Measurements from ENCODE around the gene GPR12. TPM values are rescaled to one million over a fixed set of nuclear protein-coding genes. Genes with fewer than 3 reads are reported as not detected.

GPR12 gene
- total and polyA plus RNA-seq, 2 experiments from 2014 or later: 0.13 TPM; not detected in 1

DNA sequence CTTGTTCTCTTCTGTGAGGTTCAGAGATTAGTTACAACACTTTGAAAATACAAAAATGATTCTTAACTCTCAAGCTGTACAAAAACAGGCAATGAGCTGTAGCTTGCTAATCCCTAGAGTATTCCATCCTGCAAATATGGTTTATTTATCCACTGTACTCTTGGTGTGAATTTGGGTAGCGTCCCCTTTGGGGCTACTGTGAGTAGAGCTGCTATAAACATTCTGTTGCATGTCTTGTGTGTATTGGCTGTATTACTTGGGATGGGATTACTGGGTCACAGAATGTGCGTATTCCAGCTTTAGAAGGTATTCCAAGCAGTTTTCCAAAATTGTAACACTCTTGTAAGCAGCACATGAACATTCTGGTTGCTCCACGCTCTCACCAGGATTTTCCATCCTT, 33.5 kb downstream of the GPR12 start:
- TF ChIP-seq, protein P1, sequence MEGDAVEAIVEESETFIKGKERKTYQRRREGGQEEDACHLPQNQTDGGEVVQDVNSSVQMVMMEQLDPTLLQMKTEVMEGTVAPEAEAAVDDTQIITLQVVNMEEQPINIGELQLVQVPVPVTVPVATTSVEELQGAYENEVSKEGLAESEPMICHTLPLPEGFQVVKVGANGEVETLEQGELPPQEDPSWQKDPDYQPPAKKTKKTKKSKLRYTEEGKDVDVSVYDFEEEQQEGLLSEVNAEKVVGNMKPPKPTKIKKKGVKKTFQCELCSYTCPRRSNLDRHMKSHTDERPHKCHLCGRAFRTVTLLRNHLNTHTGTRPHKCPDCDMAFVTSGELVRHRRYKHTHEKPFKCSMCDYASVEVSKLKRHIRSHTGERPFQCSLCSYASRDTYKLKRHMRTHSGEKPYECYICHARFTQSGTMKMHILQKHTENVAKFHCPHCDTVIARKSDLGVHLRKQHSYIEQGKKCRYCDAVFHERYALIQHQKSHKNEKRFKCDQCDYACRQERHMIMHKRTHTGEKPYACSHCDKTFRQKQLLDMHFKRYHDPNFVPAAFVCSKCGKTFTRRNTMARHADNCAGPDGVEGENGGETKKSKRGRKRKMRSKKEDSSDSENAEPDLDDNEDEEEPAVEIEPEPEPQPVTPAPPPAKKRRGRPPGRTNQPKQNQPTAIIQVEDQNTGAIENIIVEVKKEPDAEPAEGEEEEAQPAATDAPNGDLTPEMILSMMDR (conservative IDR thresholded peaks at IDR 0.05; ENCODE audit: low read depth in 2 of 2): no peak
- TF ChIP-seq POLR2AphosphoS5 (IDR thresholded peaks at IDR 0.05; ENCODE audit: low read depth) (no peak), EZH2phosphoT487 (IDR thresholded peaks at IDR 0.05; ENCODE audit: unreplicated experiment) (no peak), NANOG (IDR thresholded peaks at IDR 0.05; ENCODE audit: borderline replicate concordance) (no peak), EZH2 (IDR thresholded peaks at IDR 0.05; ENCODE audit: low read depth, unreplicated experiment) (no peak), ZNF331 (CRISPR knock-in tag; IDR thresholded peaks at IDR 0.05; ENCODE audit: low read depth) (no peak), ZNF114 (CRISPR knock-in tag; IDR thresholded peaks at IDR 0.05) (no peak), CREB1 (CRISPR knock-in tag; IDR thresholded peaks at IDR 0.05; ENCODE audit: low read depth) (no peak), JUNB (IDR thresholded peaks at IDR 0.05; ENCODE audit: unreplicated experiment) (no peak), STAT1 (IDR thresholded peaks at IDR 0.05; ENCODE audit: unreplicated experiment) (no peak)
- TF ChIP-seq, protein P2, sequence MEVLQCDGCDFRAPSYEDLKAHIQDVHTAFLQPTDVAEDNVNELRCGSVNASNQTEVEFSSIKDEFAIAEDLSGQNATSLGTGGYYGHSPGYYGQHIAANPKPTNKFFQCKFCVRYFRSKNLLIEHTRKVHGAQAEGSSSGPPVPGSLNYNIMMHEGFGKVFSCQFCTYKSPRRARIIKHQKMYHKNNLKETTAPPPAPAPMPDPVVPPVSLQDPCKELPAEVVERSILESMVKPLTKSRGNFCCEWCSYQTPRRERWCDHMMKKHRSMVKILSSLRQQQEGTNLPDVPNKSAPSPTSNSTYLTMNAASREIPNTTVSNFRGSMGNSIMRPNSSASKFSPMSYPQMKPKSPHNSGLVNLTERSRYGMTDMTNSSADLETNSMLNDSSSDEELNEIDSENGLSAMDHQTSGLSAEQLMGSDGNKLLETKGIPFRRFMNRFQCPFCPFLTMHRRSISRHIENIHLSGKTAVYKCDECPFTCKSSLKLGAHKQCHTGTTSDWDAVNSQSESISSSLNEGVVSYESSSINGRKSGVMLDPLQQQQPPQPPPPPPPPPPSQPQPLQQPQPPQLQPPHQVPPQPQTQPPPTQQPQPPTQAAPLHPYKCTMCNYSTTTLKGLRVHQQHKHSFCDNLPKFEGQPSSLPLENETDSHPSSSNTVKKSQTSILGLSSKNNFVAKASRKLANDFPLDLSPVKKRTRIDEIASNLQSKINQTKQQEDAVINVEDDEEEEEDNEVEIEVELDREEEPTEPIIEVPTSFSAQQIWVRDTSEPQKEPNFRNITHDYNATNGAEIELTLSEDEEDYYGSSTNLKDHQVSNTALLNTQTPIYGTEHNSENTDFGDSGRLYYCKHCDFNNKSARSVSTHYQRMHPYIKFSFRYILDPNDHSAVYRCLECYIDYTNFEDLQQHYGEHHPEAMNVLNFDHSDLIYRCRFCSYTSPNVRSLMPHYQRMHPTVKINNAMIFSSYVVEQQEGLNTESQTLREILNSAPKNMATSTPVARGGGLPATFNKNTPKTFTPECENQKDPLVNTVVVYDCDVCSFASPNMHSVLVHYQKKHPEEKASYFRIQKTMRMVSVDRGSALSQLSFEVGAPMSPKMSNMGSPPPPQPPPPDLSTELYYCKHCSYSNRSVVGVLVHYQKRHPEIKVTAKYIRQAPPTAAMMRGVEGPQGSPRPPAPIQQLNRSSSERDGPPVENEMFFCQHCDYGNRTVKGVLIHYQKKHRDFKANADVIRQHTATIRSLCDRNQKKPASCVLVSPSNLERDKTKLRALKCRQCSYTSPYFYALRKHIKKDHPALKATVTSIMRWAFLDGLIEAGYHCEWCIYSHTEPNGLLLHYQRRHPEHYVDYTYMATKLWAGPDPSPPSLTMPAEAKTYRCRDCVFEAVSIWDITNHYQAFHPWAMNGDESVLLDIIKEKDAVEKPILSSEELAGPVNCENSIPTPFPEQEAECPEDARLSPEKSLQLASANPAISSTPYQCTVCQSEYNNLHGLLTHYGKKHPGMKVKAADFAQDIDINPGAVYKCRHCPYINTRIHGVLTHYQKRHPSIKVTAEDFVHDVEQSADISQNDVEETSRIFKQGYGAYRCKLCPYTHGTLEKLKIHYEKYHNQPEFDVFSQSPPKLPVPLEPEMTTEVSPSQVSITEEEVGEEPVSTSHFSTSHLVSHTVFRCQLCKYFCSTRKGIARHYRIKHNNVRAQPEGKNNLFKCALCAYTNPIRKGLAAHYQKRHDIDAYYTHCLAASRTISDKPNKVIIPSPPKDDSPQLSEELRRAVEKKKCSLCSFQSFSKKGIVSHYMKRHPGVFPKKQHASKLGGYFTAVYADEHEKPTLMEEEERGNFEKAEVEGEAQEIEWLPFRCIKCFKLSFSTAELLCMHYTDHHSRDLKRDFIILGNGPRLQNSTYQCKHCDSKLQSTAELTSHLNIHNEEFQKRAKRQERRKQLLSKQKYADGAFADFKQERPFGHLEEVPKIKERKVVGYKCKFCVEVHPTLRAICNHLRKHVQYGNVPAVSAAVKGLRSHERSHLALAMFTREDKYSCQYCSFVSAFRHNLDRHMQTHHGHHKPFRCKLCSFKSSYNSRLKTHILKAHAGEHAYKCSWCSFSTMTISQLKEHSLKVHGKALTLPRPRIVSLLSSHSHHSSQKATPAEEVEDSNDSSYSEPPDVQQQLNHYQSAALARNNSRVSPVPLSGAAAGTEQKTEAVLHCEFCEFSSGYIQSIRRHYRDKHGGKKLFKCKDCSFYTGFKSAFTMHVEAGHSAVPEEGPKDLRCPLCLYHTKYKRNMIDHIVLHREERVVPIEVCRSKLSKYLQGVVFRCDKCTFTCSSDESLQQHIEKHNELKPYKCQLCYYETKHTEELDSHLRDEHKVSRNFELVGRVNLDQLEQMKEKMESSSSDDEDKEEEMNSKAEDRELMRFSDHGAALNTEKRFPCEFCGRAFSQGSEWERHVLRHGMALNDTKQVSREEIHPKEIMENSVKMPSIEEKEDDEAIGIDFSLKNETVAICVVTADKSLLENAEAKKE (CRISPR knock-in tag; IDR thresholded peaks at IDR 0.05): no peak
- TF ChIP-seq, protein P3, sequence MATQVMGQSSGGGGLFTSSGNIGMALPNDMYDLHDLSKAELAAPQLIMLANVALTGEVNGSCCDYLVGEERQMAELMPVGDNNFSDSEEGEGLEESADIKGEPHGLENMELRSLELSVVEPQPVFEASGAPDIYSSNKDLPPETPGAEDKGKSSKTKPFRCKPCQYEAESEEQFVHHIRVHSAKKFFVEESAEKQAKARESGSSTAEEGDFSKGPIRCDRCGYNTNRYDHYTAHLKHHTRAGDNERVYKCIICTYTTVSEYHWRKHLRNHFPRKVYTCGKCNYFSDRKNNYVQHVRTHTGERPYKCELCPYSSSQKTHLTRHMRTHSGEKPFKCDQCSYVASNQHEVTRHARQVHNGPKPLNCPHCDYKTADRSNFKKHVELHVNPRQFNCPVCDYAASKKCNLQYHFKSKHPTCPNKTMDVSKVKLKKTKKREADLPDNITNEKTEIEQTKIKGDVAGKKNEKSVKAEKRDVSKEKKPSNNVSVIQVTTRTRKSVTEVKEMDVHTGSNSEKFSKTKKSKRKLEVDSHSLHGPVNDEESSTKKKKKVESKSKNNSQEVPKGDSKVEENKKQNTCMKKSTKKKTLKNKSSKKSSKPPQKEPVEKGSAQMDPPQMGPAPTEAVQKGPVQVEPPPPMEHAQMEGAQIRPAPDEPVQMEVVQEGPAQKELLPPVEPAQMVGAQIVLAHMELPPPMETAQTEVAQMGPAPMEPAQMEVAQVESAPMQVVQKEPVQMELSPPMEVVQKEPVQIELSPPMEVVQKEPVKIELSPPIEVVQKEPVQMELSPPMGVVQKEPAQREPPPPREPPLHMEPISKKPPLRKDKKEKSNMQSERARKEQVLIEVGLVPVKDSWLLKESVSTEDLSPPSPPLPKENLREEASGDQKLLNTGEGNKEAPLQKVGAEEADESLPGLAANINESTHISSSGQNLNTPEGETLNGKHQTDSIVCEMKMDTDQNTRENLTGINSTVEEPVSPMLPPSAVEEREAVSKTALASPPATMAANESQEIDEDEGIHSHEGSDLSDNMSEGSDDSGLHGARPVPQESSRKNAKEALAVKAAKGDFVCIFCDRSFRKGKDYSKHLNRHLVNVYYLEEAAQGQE (IDR thresholded peaks at IDR 0.05; ENCODE audit: unreplicated experiment): no peak
- TF ChIP-seq, protein P4, sequence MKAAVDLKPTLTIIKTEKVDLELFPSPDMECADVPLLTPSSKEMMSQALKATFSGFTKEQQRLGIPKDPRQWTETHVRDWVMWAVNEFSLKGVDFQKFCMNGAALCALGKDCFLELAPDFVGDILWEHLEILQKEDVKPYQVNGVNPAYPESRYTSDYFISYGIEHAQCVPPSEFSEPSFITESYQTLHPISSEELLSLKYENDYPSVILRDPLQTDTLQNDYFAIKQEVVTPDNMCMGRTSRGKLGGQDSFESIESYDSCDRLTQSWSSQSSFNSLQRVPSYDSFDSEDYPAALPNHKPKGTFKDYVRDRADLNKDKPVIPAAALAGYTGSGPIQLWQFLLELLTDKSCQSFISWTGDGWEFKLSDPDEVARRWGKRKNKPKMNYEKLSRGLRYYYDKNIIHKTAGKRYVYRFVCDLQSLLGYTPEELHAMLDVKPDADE (IDR thresholded peaks at IDR 0.05): no peak
- H3K36me3 ChIP-seq (ENCODE audit: insufficient read depth): no peaks in the 10 kb centered on the region
- no peaks in the 10 kb centered on the region for H3F3A ChIP-seq (replicated peaks; ENCODE audit: low read depth)
- no peak overlapping the region for H3K4me3 ChIP-seq
- no peaks in the 10 kb centered on the region for H3K79me2 ChIP-seq (replicated peaks; ENCODE audit: insufficient read depth)
- H3K4me1 ChIP-seq (ENCODE audit: insufficient read depth): no peaks in the 10 kb centered on the region
- no peak overlapping the region for H2AFZ ChIP-seq
- Mint-ChIP-seq H3K36me3 (ENCODE audit: low read depth) (peaks cover 7% of the 10 kb centered on the region; the same call in 2 of the 3 replicates), H3K27me3 (ENCODE audit: insufficient read depth, low read depth, poor library complexity) (peaks cover 2% of the 10 kb centered on the region), H3K9me3 (peaks cover 10% of the 10 kb centered on the region), H3K27ac (no peak overlapping the region), H3K4me3 (no peak overlapping the region), H3K4me1 (no peaks in the 10 kb centered on the region)
- H4K20me1 ChIP-seq (replicated peaks; ENCODE audit: insufficient read depth): no peaks in the 10 kb centered on the region
- H3K27me3 ChIP-seq (ENCODE audit: insufficient read depth): no peaks in the 10 kb centered on the region
- no peak overlapping the region for H3K27ac ChIP-seq (ENCODE audit: low read depth)
- H3K4me2 ChIP-seq: no peak overlapping the region
- DNase-seq (ENCODE audit: low spot score) (no peak), ATAC-seq (no peak)
- H3K9me2 ChIP-seq (ENCODE audit: insufficient read depth): no peaks in the 10 kb centered on the region

All from GM23338 (cell line).